OCI-LY3 (cell line): ENCODE measurements around the gene MGMT.

ENCODE experiments used
- H2AFZ ChIP-seq: fragments of 200-600, 300-600 bp; shearing (Covaris generic); 2 replicates; pipeline ENCODE4 v1.6.0; 2014; ENCODE audit warnings: antibody characterized with exemption, low read depth, low read length
- H3K27ac ChIP-seq: fragments of 200-600, 300-600 bp; sonication (generic); 2 replicates; pipeline ENCODE4 v1.5.1; 2014; ENCODE audit warnings: mild to moderate bottlenecking, low read length, moderate library complexity, mixed read lengths
- H3K27me3 ChIP-seq: fragments of 200-600, 300-600 bp; sonication (generic); 2 replicates; pipeline ENCODE4 v1.6.1; 2014; ENCODE audit warnings: low read depth, low read length, mixed read lengths
- H3K36me3 ChIP-seq: fragments of 200-600, 300-600 bp; sonication (generic); replicated peaks from 2 replicates; pipeline ENCODE3; 2014; ENCODE audit warnings: low read depth, low read length, mixed read lengths
- H3K4me1 ChIP-seq: fragments of 300-600, 200-600 bp; sonication (generic); 2 replicates; pipeline ENCODE4 v1.6.1; 2014; ENCODE audit warnings: low read length, mixed read lengths
- H3K4me2 ChIP-seq: fragments of 200-600, 300-600 bp; sonication (generic); 2 replicates; pipeline ENCODE4 v1.6.1; 2014; ENCODE audit warnings: low read length, mixed read lengths
- H3K4me3 ChIP-seq: fragments of 300-600, 200-600 bp; sonication (generic); 2 replicates; pipeline ENCODE4 v1.5.1; 2014; ENCODE audit warnings: antibody characterized with exemption, mild to moderate bottlenecking, low read length, moderate library complexity
- H3K79me2 ChIP-seq: fragments of 300-600, 200-600 bp; shearing (Covaris generic); 2 replicates; pipeline ENCODE4 v1.6.1; 2014; ENCODE audit warnings: mild to moderate bottlenecking, low read length, mixed read lengths
- H3K9ac ChIP-seq: fragments of 300-600, 200-600 bp; shearing (Covaris generic); 2 replicates; pipeline ENCODE4 v1.6.0; 2014; ENCODE audit warnings: mild to moderate bottlenecking, low read length, moderate library complexity
- H3K9me3 ChIP-seq: fragments of 200-600, 300-600 bp; shearing (Covaris generic); 2 replicates; pipeline ENCODE4 v1.6.1; 2014; ENCODE audit warnings: low read length, mixed read lengths; ENCODE audit not compliant: insufficient read depth
- H4K20me1 ChIP-seq: fragments of 200-600, 300-600 bp; sonication (generic); 2 replicates; pipeline ENCODE4 v1.6.1; 2016; ENCODE audit warnings: low read length, mixed read lengths; ENCODE audit not compliant: insufficient read depth
- EZH2phosphoT487 ChIP-seq: fragments of 200-600 bp; shearing (Covaris generic); IDR thresholded peaks from 2 replicates; pipeline ENCODE4 v1.6.1; 2018; ENCODE audit warnings: antibody characterized with exemption, mixed run types, low read depth
- TF ChIP-seq, protein P1 (sequence below): fragments of 200-600, 300-600 bp; sonication (generic); IDR thresholded peaks from 2 replicates; pipeline ENCODE4 v1.5.1; 2014; ENCODE audit warnings: antibody characterized with exemption, low read length, low read depth

The MGMT gene

DNA sequence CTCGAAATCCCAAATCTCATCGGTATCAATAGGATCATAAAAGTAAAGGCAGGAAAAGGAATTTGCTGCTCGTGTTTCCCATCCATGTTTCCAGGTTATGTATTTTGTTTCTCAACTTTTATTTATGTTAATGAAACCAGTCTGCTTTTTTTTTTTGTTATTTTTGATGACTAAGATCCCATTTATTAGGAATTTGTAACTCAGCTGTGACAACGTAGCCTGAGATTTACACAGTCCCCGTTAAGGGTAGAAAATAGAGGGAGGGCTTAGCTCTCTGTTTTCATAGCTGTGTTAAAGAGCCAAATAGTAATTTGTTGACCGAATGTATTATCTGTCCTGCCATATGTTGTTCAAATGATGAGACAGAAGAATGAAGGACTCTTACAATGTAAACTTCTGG is 164.0 kb downstream of the MGMT start:
- TF ChIP-seq, protein P1, sequence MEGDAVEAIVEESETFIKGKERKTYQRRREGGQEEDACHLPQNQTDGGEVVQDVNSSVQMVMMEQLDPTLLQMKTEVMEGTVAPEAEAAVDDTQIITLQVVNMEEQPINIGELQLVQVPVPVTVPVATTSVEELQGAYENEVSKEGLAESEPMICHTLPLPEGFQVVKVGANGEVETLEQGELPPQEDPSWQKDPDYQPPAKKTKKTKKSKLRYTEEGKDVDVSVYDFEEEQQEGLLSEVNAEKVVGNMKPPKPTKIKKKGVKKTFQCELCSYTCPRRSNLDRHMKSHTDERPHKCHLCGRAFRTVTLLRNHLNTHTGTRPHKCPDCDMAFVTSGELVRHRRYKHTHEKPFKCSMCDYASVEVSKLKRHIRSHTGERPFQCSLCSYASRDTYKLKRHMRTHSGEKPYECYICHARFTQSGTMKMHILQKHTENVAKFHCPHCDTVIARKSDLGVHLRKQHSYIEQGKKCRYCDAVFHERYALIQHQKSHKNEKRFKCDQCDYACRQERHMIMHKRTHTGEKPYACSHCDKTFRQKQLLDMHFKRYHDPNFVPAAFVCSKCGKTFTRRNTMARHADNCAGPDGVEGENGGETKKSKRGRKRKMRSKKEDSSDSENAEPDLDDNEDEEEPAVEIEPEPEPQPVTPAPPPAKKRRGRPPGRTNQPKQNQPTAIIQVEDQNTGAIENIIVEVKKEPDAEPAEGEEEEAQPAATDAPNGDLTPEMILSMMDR, result no peak
- no peak for TF ChIP-seq EZH2phosphoT487
- Histone ChIP-seq H3K4me1 (no peaks in the 10 kb centered on the region), H4K20me1 (no peaks in the 10 kb centered on the region)

GRCh38 chr10:129631870-129632623 is 165.0 kb downstream of the MGMT start:
- no peaks in the 10 kb centered on the region for H3K9me3 ChIP-seq
- H3K36me3 ChIP-seq, result no peaks in the 10 kb centered on the region
- H3K4me2 ChIP-seq, result no peak overlapping the region
- H3K4me3 ChIP-seq, result no peak overlapping the region
- H2AFZ ChIP-seq, result no peak overlapping the region
- H4K20me1 ChIP-seq, result no peaks in the 10 kb centered on the region
- H3K4me1 ChIP-seq, result no peaks in the 10 kb centered on the region
- H3K27ac ChIP-seq, result no peak overlapping the region
- no peak overlapping the region for H3K9ac ChIP-seq
- no peaks in the 10 kb centered on the region for H3K79me2 ChIP-seq
- H3K27me3 ChIP-seq, result no peaks in the 10 kb centered on the region
- TF ChIP-seq, protein P1, result no peak
- no peak for TF ChIP-seq EZH2phosphoT487

More for the DNA sequence above, 164.0 kb downstream of the MGMT start:
- no peak overlapping the region for H3K4me3 ChIP-seq
- no peak overlapping the region for H3K9ac ChIP-seq
- no peak overlapping the region for H2AFZ ChIP-seq
- H3K4me2 ChIP-seq, result no peak overlapping the region
- no peaks in the 10 kb centered on the region for H3K9me3 ChIP-seq
- H3K36me3 ChIP-seq, result no peaks in the 10 kb centered on the region
- no peak overlapping the region for H3K27ac ChIP-seq
- no peaks in the 10 kb centered on the region for H3K79me2 ChIP-seq
- H3K27me3 ChIP-seq, result no peaks in the 10 kb centered on the region

- no peaks in the 10 kb centered on the region for H3K4me1 ChIP-seq
- H3K9me3 ChIP-seq, result no peaks in the 10 kb centered on the region
- TF ChIP-seq EZH2phosphoT487, result no peak
- TF ChIP-seq, protein P1, result no peak
- H3K36me3 ChIP-seq, result no peaks in the 10 kb centered on the region
- no peaks in the 10 kb centered on the region for H3K79me2 ChIP-seq
- no peak overlapping the region for H3K9ac ChIP-seq
- no peak overlapping the region for H3K4me3 ChIP-seq
- H3K27me3 ChIP-seq, result no peaks in the 10 kb centered on the region
- no peak overlapping the region for H2AFZ ChIP-seq
- no peak overlapping the region for H3K4me2 ChIP-seq
- no peak overlapping the region for H3K27ac ChIP-seq
- no peaks in the 10 kb centered on the region for H4K20me1 ChIP-seq
Observed at GRCh38 chr10:129637010-129637409, 170.0 kb downstream of the MGMT start.

GRCh38 chr10:129637846-129638245 is 170.8 kb downstream of the MGMT start:
- Histone ChIP-seq H3K79me2 (no peaks in the 10 kb centered on the region), H3K4me3 (no peak overlapping the region), H3K27ac (no peak overlapping the region), H3K4me1 (no peaks in the 10 kb centered on the region), H2AFZ (no peak overlapping the region), H3K9me3 (no peaks in the 10 kb centered on the region), H3K27me3 (no peaks in the 10 kb centered on the region), H4K20me1 (no peaks in the 10 kb centered on the region), H3K4me2 (no peak overlapping the region), H3K36me3 (no peaks in the 10 kb centered on the region), H3K9ac (no peak overlapping the region)
- TF ChIP-seq, protein P1, result no peak
- no peak for TF ChIP-seq EZH2phosphoT487
